BLaER1 (cell line): ENCODE measurements around the gene LAMTOR5.

ENCODE experiments used
- H3K27ac ChIP-seq: shearing (Covaris generic); formaldehyde crosslinking; 2 replicates; pipeline ENCODE4 v1.8.1; 2022
- H3K27me3 ChIP-seq: shearing (Covaris generic); formaldehyde crosslinking; 2 replicates; pipeline ENCODE4 v1.8.1; 2022
- H3K36me3 ChIP-seq: shearing (Covaris generic); formaldehyde crosslinking; 2 replicates; pipeline ENCODE4 v1.8.1; 2022
- H3K4me1 ChIP-seq: shearing (Covaris generic); formaldehyde crosslinking; 2 replicates; pipeline ENCODE4 v1.8.1; 2022
- H3K4me2 ChIP-seq: shearing (Covaris generic); formaldehyde crosslinking; 2 replicates; pipeline ENCODE4 v1.8.1; 2022
- H3K4me3 ChIP-seq: shearing (Covaris generic); formaldehyde crosslinking; 2 replicates; pipeline ENCODE4 v1.8.1; 2022
- H3K9ac ChIP-seq: shearing (Covaris generic); formaldehyde crosslinking; 2 replicates; pipeline ENCODE4 v1.8.1; 2022
- H3K9me3 ChIP-seq: shearing (Covaris generic); formaldehyde crosslinking; 2 replicates; pipeline ENCODE4 v1.8.1; 2022
- H4K20me1 ChIP-seq: shearing (Covaris generic); formaldehyde crosslinking; 2 replicates; pipeline ENCODE4 v1.8.1; 2022
- Cebpa-rat ChIP-seq: shearing (Covaris generic); IDR thresholded peaks from 2 replicates; pipeline ENCODE4 v1.8.1; 2022

Gene LAMTOR5

GRCh38 chr1:110370827-110371226 lies 36.7 kb downstream of the LAMTOR5 start:
- no peak overlapping the region for H3K27ac ChIP-seq
- H3K9ac ChIP-seq: no peak overlapping the region
- no peaks in the 10 kb centered on the region for H3K27me3 ChIP-seq
- H3K4me1 ChIP-seq: no peaks in the 10 kb centered on the region
- H3K4me3 ChIP-seq: no peak overlapping the region
- no peak overlapping the region for H3K4me2 ChIP-seq
- no peak for TF ChIP-seq Cebpa-rat
- peaks cover 56% of the 10 kb centered on the region for H4K20me1 ChIP-seq
- no peaks in the 10 kb centered on the region for H3K9me3 ChIP-seq
- H3K36me3 ChIP-seq: peaks cover 91% of the 10 kb centered on the region

GRCh38 chr1:110364221-110364620 lies 43.3 kb downstream of the LAMTOR5 start:
- TF ChIP-seq Cebpa-rat: no peak
- H3K36me3 ChIP-seq: peaks cover 89% of the 10 kb centered on the region

GRCh38 chr1:110361856-110362255 lies 45.6 kb downstream of the LAMTOR5 start:
- H4K20me1 ChIP-seq: peaks cover 86% of the 10 kb centered on the region
- no peaks in the 10 kb centered on the region for H3K9me3 ChIP-seq
- H3K27ac ChIP-seq: no peak overlapping the region
- no peaks in the 10 kb centered on the region for H3K27me3 ChIP-seq
- no peaks in the 10 kb centered on the region for H3K4me1 ChIP-seq
- no peak for TF ChIP-seq Cebpa-rat
- no peak overlapping the region for H3K9ac ChIP-seq
- H3K4me2 ChIP-seq: no peak overlapping the region
- H3K4me3 ChIP-seq: no peak overlapping the region
- H3K36me3 ChIP-seq: peaks cover 90% of the 10 kb centered on the region

More at GRCh38 chr1:110364221-110364620, 43.3 kb downstream of the LAMTOR5 start:
- peaks cover 85% of the 10 kb centered on the region for H4K20me1 ChIP-seq
- no peaks in the 10 kb centered on the region for H3K9me3 ChIP-seq
- H3K27ac ChIP-seq: no peak overlapping the region
- H3K4me2 ChIP-seq: no peak overlapping the region
- no peak overlapping the region for H3K9ac ChIP-seq
- no peaks in the 10 kb centered on the region for H3K27me3 ChIP-seq
- no peaks in the 10 kb centered on the region for H3K4me1 ChIP-seq
- no peak overlapping the region for H3K4me3 ChIP-seq

GRCh38 chr1:110360431-110360830 lies 47.1 kb downstream of the LAMTOR5 start:
- H3K4me3 ChIP-seq: no peak overlapping the region
- no peak for TF ChIP-seq Cebpa-rat
- H3K9me3 ChIP-seq: no peaks in the 10 kb centered on the region
- H3K4me1 ChIP-seq: no peaks in the 10 kb centered on the region
- no peaks in the 10 kb centered on the region for H3K27me3 ChIP-seq
- H3K36me3 ChIP-seq: peaks cover 92% of the 10 kb centered on the region
- H3K4me2 ChIP-seq: no peak overlapping the region
- H3K27ac ChIP-seq: no peak overlapping the region
- no peak overlapping the region for H3K9ac ChIP-seq
- H4K20me1 ChIP-seq: peaks cover 88% of the 10 kb centered on the region

- TF ChIP-seq Cebpa-rat: no peak
- Histone ChIP-seq H3K4me1 (peaks cover 3% of the 10 kb centered on the region; the same call in 1 of the 2 replicates), H3K36me3 (peaks cover 85% of the 10 kb centered on the region), H3K27me3 (no peaks in the 10 kb centered on the region), H3K9ac (no peak overlapping the region), H4K20me1 (peaks cover 98% of the 10 kb centered on the region), H3K4me2 (no peak overlapping the region), H3K9me3 (no peaks in the 10 kb centered on the region), H3K27ac (no peak overlapping the region), H3K4me3 (no peak overlapping the region)
These were observed 51.1 kb downstream of the LAMTOR5 start for GRCh38 chr1:110356379-110356778.

GRCh38 chr1:110355321-110355720 lies 52.2 kb downstream of the LAMTOR5 start:
- Histone ChIP-seq H3K4me1 (peaks cover 14% of the 10 kb centered on the region), H3K4me2 (no peak overlapping the region), H3K9ac (no peak overlapping the region), H3K27ac (no peak overlapping the region), H3K9me3 (no peaks in the 10 kb centered on the region), H3K36me3 (peaks cover 81% of the 10 kb centered on the region), H3K4me3 (no peak overlapping the region), H4K20me1 (peaks cover 99% of the 10 kb centered on the region), H3K27me3 (no peaks in the 10 kb centered on the region)
- TF ChIP-seq Cebpa-rat: no peak
